Neural cell (in vitro differentiated cells): ENCODE data around the gene STX1B. TPM values are rescaled to one million over a fixed set of nuclear protein-coding genes. Genes with fewer than 3 reads are reported as not detected.

Source experiments
- H2AFZ ChIP-seq: fragments of 200-600, 300-800 bp; sonication (generic), shearing (Covaris generic); 2 replicates; pipeline ENCODE4 v1.6.0; 2014; ENCODE audit warnings: low read depth, mild to moderate bottlenecking, antibody characterized with exemption, low read length, moderate library complexity
- H3F3A ChIP-seq: fragments of 200-600 bp; shearing (Covaris generic); 2 replicates; pipeline ENCODE4 v1.6.1; 2016; ENCODE audit warnings: mild to moderate bottlenecking, moderate library complexity, mixed read lengths, antibody characterized with exemption, low read length; ENCODE audit not compliant: insufficient read depth, poor library complexity, severe bottlenecking
- H3K27ac ChIP-seq: fragments of 200-600, 300-800 bp; sonication (generic), shearing (Covaris generic); 2 replicates; pipeline ENCODE4 v1.5.1; 2014; ENCODE audit warnings: mild to moderate bottlenecking, low read length, moderate library complexity
- H3K27me3 ChIP-seq: fragments of 300-800, 200-600 bp; sonication (generic), shearing (Covaris generic); 2 replicates; pipeline ENCODE4 v1.6.0; 2014; ENCODE audit warnings: mild to moderate bottlenecking, low read depth, low read length, moderate library complexity; ENCODE audit not compliant: insufficient read depth
- H3K36me3 ChIP-seq: fragments of 300-800, 200-600 bp; sonication (generic), shearing (Covaris generic); 2 replicates; pipeline ENCODE4 v1.5.1; 2014; ENCODE audit warnings: mild to moderate bottlenecking, antibody characterized with exemption, low read length, moderate library complexity; ENCODE audit not compliant: insufficient read depth
- H3K4me2 ChIP-seq: fragments of 300-800, 200-600 bp; sonication (generic), shearing (Covaris generic); 2 replicates; pipeline ENCODE4 v1.6.0; 2014; ENCODE audit warnings: mild to moderate bottlenecking, low read length
- H3K4me3 ChIP-seq: fragments of 300-800, 200-600 bp; sonication (generic), shearing (Covaris generic); 2 replicates; pipeline ENCODE4 v1.5.1; 2014; ENCODE audit warnings: mild to moderate bottlenecking, low read length, moderate library complexity
- H3K79me2 ChIP-seq: fragments of 200-600 bp; shearing (Covaris generic); replicated peaks from 2 replicates; pipeline ENCODE4 v1.6.0; 2014; ENCODE audit warnings: mild to moderate bottlenecking, low read length, moderate library complexity; ENCODE audit not compliant: insufficient read depth
- H3K9ac ChIP-seq: fragments of 300-800, 200-600 bp; sonication (generic), shearing (Covaris generic); 2 replicates; pipeline ENCODE4 v1.6.1; 2016; ENCODE audit warnings: mild to moderate bottlenecking, low read length, mixed read lengths
- H3K9me2 ChIP-seq: fragments of 200-600 bp; shearing (Covaris generic); 2 replicates; pipeline ENCODE4 v1.6.1; 2016; ENCODE audit warnings: mild to moderate bottlenecking, low read length, mixed read lengths; ENCODE audit not compliant: insufficient read depth
- H3K9me3 ChIP-seq: fragments of 200-600, 300-800 bp; sonication (generic), shearing (Covaris generic); 2 replicates; pipeline ENCODE4 v1.6.1; 2016; ENCODE audit warnings: mild to moderate bottlenecking, mixed run types, low read length, moderate library complexity, mixed read lengths
- H4K20me1 ChIP-seq: fragments of 200-600 bp; shearing (Covaris generic); 2 replicates; pipeline ENCODE4 v1.6.1; 2016; ENCODE audit warnings: mild to moderate bottlenecking, mixed run types; ENCODE audit not compliant: insufficient read depth
- CTCF ChIP-seq: fragments of 450-650 bp; IDR thresholded peaks from 2 replicates; pipeline ENCODE4 v1.5.1; 2014; ENCODE audit warnings: antibody characterized with exemption, mild to moderate bottlenecking, moderate library complexity; ENCODE audit not compliant: poor library complexity, severe bottlenecking
- EP300 ChIP-seq: fragments of 450-650 bp; conservative IDR thresholded peaks from 2 replicates; pipeline ENCODE4 v1.6.1; 2014; ENCODE audit warnings: antibody characterized with exemption, mild to moderate bottlenecking, moderate library complexity; ENCODE audit not compliant: poor library complexity, severe bottlenecking
- EZH2 ChIP-seq: fragments of 200-600, 300-800 bp; shearing (Covaris generic), sonication (generic); IDR thresholded peaks from 2 replicates; pipeline ENCODE4 v1.6.1; 2014; ENCODE audit warnings: antibody characterized with exemption, low read length, borderline replicate concordance, mild to moderate bottlenecking; ENCODE audit not compliant: insufficient read depth, poor library complexity, severe bottlenecking
- MXI1 ChIP-seq: fragments of 450-650 bp; conservative IDR thresholded peaks from 2 replicates; pipeline ENCODE4 v1.6.1; 2014; ENCODE audit warnings: antibody characterized with exemption, mild to moderate bottlenecking; ENCODE audit not compliant: poor library complexity, severe bottlenecking
- POLR2AphosphoS5 ChIP-seq: IDR thresholded peaks from 2 replicates; pipeline ENCODE4 v1.6.1; 2012
- RAD21 ChIP-seq: fragments of 450-650 bp; conservative IDR thresholded peaks from 2 replicates; pipeline ENCODE4 v1.6.1; 2014; ENCODE audit warnings: antibody characterized with exemption, mild to moderate bottlenecking, moderate library complexity
- REST ChIP-seq: IDR thresholded peaks from 2 replicates; pipeline ENCODE4 v1.6.1; 2012; ENCODE audit warnings: borderline replicate concordance
- SMC3 ChIP-seq: fragments of 450-650 bp; conservative IDR thresholded peaks from 2 replicates; pipeline ENCODE4 v1.6.1; 2014; ENCODE audit warnings: antibody characterized with exemption, mild to moderate bottlenecking, moderate library complexity; ENCODE audit not compliant: poor library complexity
- TAF1 ChIP-seq: IDR thresholded peaks from 2 replicates; pipeline ENCODE4 v1.6.1; 2012; ENCODE audit warnings: low read depth
- polyA plus RNA-seq: library from polyadenylated mRNA; depleted of rRNA; stranded (reverse); fragments of >200 nt; gene quantifications from 2 replicates; pipeline ENCODE4 v1.2.3, GENCODE V29; 2014

The STX1B gene
- polyA plus RNA-seq, 1 donor from 2014 or later = 4.5 TPM

- no peak for TF ChIP-seq TAF1
- peaks cover under 1% of the 10 kb centered on the region for H3K27me3 ChIP-seq
- H3K4me2 ChIP-seq = no peak overlapping the region
- H3K79me2 ChIP-seq = no peaks in the 10 kb centered on the region
- no peaks in the 10 kb centered on the region for H3K9me2 ChIP-seq
- H3K36me3 ChIP-seq = no peaks in the 10 kb centered on the region
- no peaks in the 10 kb centered on the region for H3F3A ChIP-seq
- H2AFZ ChIP-seq = no peak overlapping the region
- no peak overlapping the region for H3K27ac ChIP-seq
- no peak overlapping the region for H3K4me3 ChIP-seq
- no peaks in the 10 kb centered on the region for H3K9me3 ChIP-seq
- no peaks in the 10 kb centered on the region for H4K20me1 ChIP-seq
- H3K9ac ChIP-seq = no peak overlapping the region
Measured at GRCh38 chr16:30992276-30992780, 18.1 kb downstream of the STX1B start.

- no peak for TF ChIP-seq MXI1
- no peak for TF ChIP-seq CTCF
- no peak for TF ChIP-seq SMC3
- Histone ChIP-seq H3K9me2 (no peaks in the 10 kb centered on the region), H2AFZ (no peak overlapping the region), H3K4me3 (no peak overlapping the region), H3K36me3 (no peaks in the 10 kb centered on the region), H3K4me2 (no peak overlapping the region), H3F3A (no peaks in the 10 kb centered on the region), H4K20me1 (no peaks in the 10 kb centered on the region), H3K79me2 (no peaks in the 10 kb centered on the region), H3K9me3 (no peaks in the 10 kb centered on the region), H3K27me3 (no peaks in the 10 kb centered on the region), H3K9ac (no peak overlapping the region), H3K27ac (no peak overlapping the region)
Measured at GRCh38 chr16:30991052-30991451, 19.4 kb downstream of the STX1B start.

GRCh38 chr16:30990105-30990504 lies 20.3 kb downstream of the STX1B start:
- Histone ChIP-seq H3K36me3 (no peaks in the 10 kb centered on the region), H3K4me2 (no peak overlapping the region), H3K79me2 (no peaks in the 10 kb centered on the region), H3K4me3 (no peak overlapping the region), H2AFZ (no peak overlapping the region), H3K27me3 (no peaks in the 10 kb centered on the region), H3K9me3 (no peaks in the 10 kb centered on the region), H3K27ac (no peak overlapping the region), H3K9ac (no peak overlapping the region), H3K9me2 (no peaks in the 10 kb centered on the region), H3F3A (no peaks in the 10 kb centered on the region), H4K20me1 (no peaks in the 10 kb centered on the region)
- TF ChIP-seq CTCF = no peak
- no peak for TF ChIP-seq REST
- no peak for TF ChIP-seq POLR2AphosphoS5
- TF ChIP-seq RAD21 = no peak
- no peak for TF ChIP-seq TAF1
- no peak for TF ChIP-seq MXI1
- no peak for TF ChIP-seq EP300
- TF ChIP-seq SMC3 = no peak
- no peak for TF ChIP-seq EZH2
